GM12878 (cell line): ENCODE measurements around the gene KCNV2.

ENCODE experiments used
- CTCF ChIP-seq, 3 experiments: IDR thresholded peaks in 2 of 3; conservative IDR thresholded peaks in 1 of 3; 2 replicates each; pipeline ENCODE4 v1.5.1; 2011; ENCODE audit warnings: low read depth in 3 of 3, low read length in 3 of 3, mild to moderate bottlenecking in 3 of 3, control low read depth in 2 of 3, moderate library complexity in 2 of 3, inconsistent platforms in 1 of 3, mixed read lengths in 1 of 3; ENCODE audit not compliant: control insufficient read depth in 2 of 3, insufficient read depth in 1 of 3; ENCODE audit errors: extremely low read depth in 1 of 3
- EZH2 ChIP-seq: IDR thresholded peaks from 2 replicates; pipeline ENCODE4 v1.6.1; 2012; ENCODE audit warnings: low read depth, mild to moderate bottlenecking, control low read depth, inconsistent platforms, low read length, borderline replicate concordance; ENCODE audit not compliant: control insufficient read depth
- HDGF ChIP-seq: fragments of 450-650 bp; IDR thresholded peaks from 2 replicates; pipeline ENCODE4 v1.6.1; 2016; ENCODE audit warnings: antibody characterized with exemption
- MAX ChIP-seq: IDR thresholded peaks from 2 replicates; pipeline ENCODE4 v1.6.1; 2012; ENCODE audit warnings: low read depth, low read length, improper control_type of control experiment
- MXI1 ChIP-seq: fragments of 150-350 bp; IDR thresholded peaks from 2 replicates; pipeline ENCODE4 v1.6.1; 2011; ENCODE audit warnings: low read depth, mild to moderate bottlenecking, inconsistent platforms, low read length, improper control_type of control experiment
- PBX3 ChIP-seq: IDR thresholded peaks from 2 replicates; pipeline ENCODE4 v1.6.1; 2011; ENCODE audit warnings: mild to moderate bottlenecking, low read depth, low read length, moderate library complexity; ENCODE audit not compliant: insufficient replicate concordance
- POLR2AphosphoS2 ChIP-seq: IDR thresholded peaks from 2 replicates; pipeline ENCODE4 v1.6.1; 2011; ENCODE audit warnings: low read depth, mild to moderate bottlenecking, low read length, improper control_type of control experiment, moderate library complexity
- POLR2AphosphoS5 ChIP-seq: IDR thresholded peaks from 2 replicates; pipeline ENCODE4 v1.6.1; 2011; ENCODE audit warnings: mild to moderate bottlenecking, low read length, inconsistent platforms
- REST ChIP-seq: IDR thresholded peaks from 2 replicates; pipeline ENCODE4 v1.6.1; 2012; ENCODE audit warnings: mild to moderate bottlenecking, low read depth, low read length
- SP1 ChIP-seq: IDR thresholded peaks from one replicate; pipeline ENCODE4 v1.6.1; 2011; ENCODE audit warnings: low read depth, low read length
- ZBTB11 ChIP-seq: fragments of 450-650 bp; formaldehyde crosslinking; IDR thresholded peaks from 2 replicates; pipeline ENCODE4 v1.5.0; 2022; ENCODE audit warnings: mild to moderate bottlenecking, missing genetic modification characterization
- ZNF274 ChIP-seq: IDR thresholded peaks from one replicate; pipeline ENCODE4 v1.8.0; 2011; ENCODE audit not compliant: insufficient read length, insufficient read depth
- ZNF592 ChIP-seq: fragments of 450-650 bp; IDR thresholded peaks from 2 replicates; pipeline ENCODE4 v1.6.1; 2017; ENCODE audit warnings: mild to moderate bottlenecking, moderate library complexity

GRCh38 chr9:2722715-2723114 is 5.4 kb downstream of the KCNV2 start:
- TF ChIP-seq POLR2AphosphoS5 (no peak), EZH2 (no peak), MAX (no peak), ZBTB11 (no peak), SP1 (no peak), MXI1 (no peak), ZNF274 (no peak), POLR2AphosphoS2 (no peak), REST (no peak), CTCF (IDR thresholded peaks at IDR 0.05 in 2 of 3, conservative IDR thresholded peaks at IDR 0.05 in 1 of 3; ENCODE audit: control insufficient read depth in 2 of 3, extremely low read depth in 1 of 3, insufficient read depth in 1 of 3, low read depth in 3 of 3, low read length in 3 of 3) (no peak), PBX3 (no peak), ZNF592 (no peak), HDGF (no peak)
